Activated naive CD8-positive, alpha-beta T cell treated with anti-CD3 and anti-CD28 coated beads for 36 hours (primary cell): ENCODE data around the gene NUP50. TPM values are rescaled to one million over a fixed set of nuclear protein-coding genes. Genes with fewer than 3 reads are reported as not detected.

Source experiments
- DNase-seq: peaks from one replicate; pipeline ENCODE4 v3.0.0; 2021
- H3K27ac Mint-ChIP-seq: one replicate; pipeline ENCODE4 v1.8.0; 2022; ENCODE audit warnings: mild to moderate bottlenecking, moderate library complexity, mixed read lengths
- H3K27me3 Mint-ChIP-seq: one replicate; pipeline ENCODE4 v1.8.0; 2022; ENCODE audit warnings: mild to moderate bottlenecking, mixed read lengths
- H3K36me3 Mint-ChIP-seq: one replicate; pipeline ENCODE4 v1.8.0; 2021; ENCODE audit warnings: mild to moderate bottlenecking, mixed read lengths
- H3K4me1 Mint-ChIP-seq: one replicate; pipeline ENCODE4 v1.8.0; 2021; ENCODE audit warnings: mixed read lengths
- H3K4me3 Mint-ChIP-seq: one replicate; pipeline ENCODE4 v1.8.0; 2022; ENCODE audit warnings: mild to moderate bottlenecking, moderate library complexity, mixed read lengths
- H3K9me3 Mint-ChIP-seq: one replicate; pipeline ENCODE4 v1.8.0; 2022; ENCODE audit warnings: mixed read lengths
- total RNA-seq, 2 experiments: library from RNA; stranded (reverse); gene quantifications; one replicate each; pipeline ENCODE4 v1.2.3, GENCODE V29; 2021

Gene NUP50
- total RNA-seq, 2 experiments from 2014 or later = 156 to 164 TPM

DNA sequence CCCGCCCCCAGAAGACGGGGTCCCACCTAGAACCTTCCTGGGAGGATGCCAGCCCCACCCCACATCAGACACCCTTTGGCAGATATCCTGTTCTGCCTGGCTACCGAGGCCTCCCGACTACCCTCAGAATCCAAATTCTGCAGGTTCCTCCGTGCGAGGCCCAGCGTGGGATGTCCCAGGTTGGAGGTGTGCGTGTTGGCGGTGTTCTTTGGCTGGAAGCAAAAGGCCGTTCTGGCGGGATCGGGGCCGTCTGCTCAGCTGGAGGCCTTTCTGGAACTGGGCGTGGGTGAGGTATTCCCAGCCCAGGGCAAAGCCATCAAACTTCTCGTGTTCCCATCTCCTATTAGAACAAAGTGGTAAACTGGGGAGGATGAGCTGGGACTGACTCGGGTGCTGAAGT, 32.6 kb downstream of the NUP50 start:
- H3K4me1 Mint-ChIP-seq = no peaks in the 10 kb centered on the region
- peaks cover 4% of the 10 kb centered on the region for H3K36me3 Mint-ChIP-seq
- H3K9me3 Mint-ChIP-seq = no peaks in the 10 kb centered on the region
- no peak for DNase-seq
- H3K27me3 Mint-ChIP-seq = no peaks in the 10 kb centered on the region
- H3K27ac Mint-ChIP-seq = no peak overlapping the region
- no peak overlapping the region for H3K4me3 Mint-ChIP-seq

GRCh38 chr22:45196926-45197605, 33.3 kb downstream of the NUP50 start:
- Mint-ChIP-seq H3K4me3 (no peak overlapping the region), H3K36me3 (peaks cover 4% of the 10 kb centered on the region), H3K27ac (no peak overlapping the region), H3K9me3 (no peaks in the 10 kb centered on the region), H3K27me3 (no peaks in the 10 kb centered on the region), H3K4me1 (no peaks in the 10 kb centered on the region)
- DNase-seq = no peak

- Mint-ChIP-seq H3K9me3 (no peaks in the 10 kb centered on the region), H3K4me3 (no peak overlapping the region), H3K27ac (no peak overlapping the region), H3K4me1 (no peaks in the 10 kb centered on the region), H3K27me3 (no peaks in the 10 kb centered on the region), H3K36me3 (peaks cover 4% of the 10 kb centered on the region)
- DNase-seq = no peak
These were observed 34.1 kb downstream of the NUP50 start for GRCh38 chr22:45197606-45198462.

DNA sequence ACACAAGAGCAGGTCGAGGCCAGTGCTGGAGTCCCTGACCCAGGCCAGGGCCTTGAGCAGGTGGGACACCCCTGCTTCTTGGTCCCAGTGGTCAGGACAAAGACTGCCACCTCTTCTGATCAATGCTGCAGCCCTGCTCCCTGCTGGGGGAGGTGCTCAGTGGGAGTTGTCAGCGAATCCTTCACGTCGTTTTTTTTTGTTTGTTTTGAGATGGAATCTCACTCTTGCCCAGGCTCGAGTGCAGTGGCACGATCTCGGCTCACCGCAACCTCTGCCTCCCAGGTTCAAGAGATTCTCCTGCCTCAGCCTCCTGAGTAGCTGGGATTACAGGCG, 34.7 kb downstream of the NUP50 start:
- no peaks in the 10 kb centered on the region for H3K27me3 Mint-ChIP-seq
- no peak overlapping the region for H3K27ac Mint-ChIP-seq
- DNase-seq = no peak
- no peaks in the 10 kb centered on the region for H3K9me3 Mint-ChIP-seq
- H3K4me1 Mint-ChIP-seq = no peaks in the 10 kb centered on the region
- H3K36me3 Mint-ChIP-seq = peaks cover 4% of the 10 kb centered on the region
- H3K4me3 Mint-ChIP-seq = no peak overlapping the region

- Mint-ChIP-seq H3K27ac (no peak overlapping the region), H3K4me3 (no peak overlapping the region), H3K36me3 (peaks cover 4% of the 10 kb centered on the region), H3K27me3 (no peaks in the 10 kb centered on the region), H3K9me3 (no peaks in the 10 kb centered on the region), H3K4me1 (no peaks in the 10 kb centered on the region)
- DNase-seq = no peak
These were observed 36.0 kb downstream of the NUP50 start for GRCh38 chr22:45199723-45200122.

DNA sequence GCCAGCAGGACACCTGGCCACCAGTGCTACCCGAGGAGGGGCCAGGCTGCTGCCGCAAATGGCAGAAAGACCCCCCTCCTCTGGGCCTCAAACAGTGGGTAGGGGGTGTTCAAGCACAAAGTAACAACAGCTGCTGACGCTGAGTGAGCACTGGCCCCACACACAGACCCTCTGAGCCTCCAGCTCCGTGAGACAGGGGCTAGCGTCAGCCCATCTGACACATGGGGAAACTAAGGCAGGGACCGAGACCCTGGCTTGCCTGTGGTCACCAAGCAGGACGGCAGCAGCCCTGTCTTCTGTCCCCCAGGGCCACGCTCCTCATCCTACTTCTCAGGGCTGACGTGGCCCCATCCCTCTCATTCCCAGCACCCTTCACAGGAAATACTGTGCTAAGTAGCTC, 36.5 kb downstream of the NUP50 start:
- DNase-seq = no peak
- Mint-ChIP-seq H3K27me3 (no peaks in the 10 kb centered on the region), H3K4me1 (no peaks in the 10 kb centered on the region), H3K9me3 (no peaks in the 10 kb centered on the region), H3K36me3 (peaks cover 4% of the 10 kb centered on the region), H3K27ac (no peak overlapping the region), H3K4me3 (no peak overlapping the region)

DNA sequence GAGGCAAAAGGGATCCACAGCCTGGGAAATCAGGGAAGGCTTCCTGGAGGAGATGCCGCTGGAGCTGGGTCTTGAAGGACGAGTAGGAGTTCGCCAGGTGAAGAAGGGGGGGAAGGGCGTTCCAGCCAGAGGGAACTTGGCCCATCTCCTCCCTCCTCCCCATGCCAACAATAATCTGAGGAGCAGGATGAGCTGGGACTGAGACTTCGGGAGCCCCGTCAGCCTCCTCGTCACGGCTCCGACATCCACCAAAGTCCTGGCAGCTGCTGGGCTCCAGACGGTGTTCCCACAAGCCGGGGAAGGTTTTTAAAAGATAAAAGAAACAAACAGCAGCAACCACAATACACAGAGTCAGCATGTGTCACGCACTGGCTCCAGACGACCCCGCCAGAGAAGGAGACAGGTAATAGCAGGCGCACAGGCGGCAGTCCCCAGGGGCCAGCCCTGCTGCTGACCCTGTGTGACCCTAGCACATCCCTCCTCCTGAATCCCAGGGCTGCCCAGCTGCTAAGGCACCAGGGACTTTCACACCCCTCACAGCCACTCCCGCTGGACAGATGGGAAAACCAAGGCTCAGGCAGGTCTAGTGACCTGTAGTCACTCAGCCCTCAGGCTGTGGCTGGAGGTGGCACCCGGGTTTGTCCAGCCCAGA, 37.3 kb downstream of the NUP50 start:
- no peaks in the 10 kb centered on the region for H3K9me3 Mint-ChIP-seq
- H3K36me3 Mint-ChIP-seq = peaks cover 4% of the 10 kb centered on the region
- H3K27me3 Mint-ChIP-seq = no peaks in the 10 kb centered on the region

DNA sequence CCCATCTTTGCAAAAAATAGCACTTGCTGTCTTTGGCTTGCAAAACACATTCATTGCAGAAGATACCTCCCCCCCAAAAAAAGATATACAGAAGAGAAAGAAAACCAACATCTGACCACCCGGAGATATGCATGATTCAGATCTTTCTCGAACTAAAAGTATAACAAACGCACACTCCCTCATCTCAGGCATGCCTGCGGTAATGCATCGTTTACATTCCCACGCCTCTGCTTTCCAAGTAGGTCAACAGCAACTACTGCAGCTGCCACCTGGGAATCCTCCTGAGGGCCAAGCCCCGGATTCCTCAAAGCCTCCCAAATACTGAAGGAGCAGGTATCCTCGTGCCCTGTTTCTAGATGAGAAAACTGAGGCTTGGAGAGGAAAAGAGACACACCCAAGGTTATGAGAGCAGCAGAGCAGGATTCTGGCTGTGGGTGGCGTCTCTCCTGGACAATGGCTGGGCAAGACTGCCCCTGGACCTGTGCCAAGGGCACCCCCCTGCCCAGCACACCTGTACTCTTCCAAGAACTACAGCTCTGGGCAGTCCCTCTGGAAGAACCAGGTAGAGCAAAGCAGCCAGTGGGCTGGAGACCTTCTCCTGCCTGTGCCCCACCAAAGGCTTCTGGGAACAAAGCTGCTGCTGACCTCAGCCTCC, 38.1 kb downstream of the NUP50 start:
- H3K27ac Mint-ChIP-seq = no peak overlapping the region
- H3K9me3 Mint-ChIP-seq = no peaks in the 10 kb centered on the region
- no peaks in the 10 kb centered on the region for H3K27me3 Mint-ChIP-seq
- H3K4me1 Mint-ChIP-seq = no peaks in the 10 kb centered on the region
- no peak for DNase-seq
- H3K36me3 Mint-ChIP-seq = peaks cover 4% of the 10 kb centered on the region
- no peak overlapping the region for H3K4me3 Mint-ChIP-seq

More for the DNA sequence above, 37.3 kb downstream of the NUP50 start:
- H3K4me3 Mint-ChIP-seq = no peak overlapping the region
- no peak for DNase-seq
- no peak overlapping the region for H3K27ac Mint-ChIP-seq
- H3K4me1 Mint-ChIP-seq = no peaks in the 10 kb centered on the region

DNA sequence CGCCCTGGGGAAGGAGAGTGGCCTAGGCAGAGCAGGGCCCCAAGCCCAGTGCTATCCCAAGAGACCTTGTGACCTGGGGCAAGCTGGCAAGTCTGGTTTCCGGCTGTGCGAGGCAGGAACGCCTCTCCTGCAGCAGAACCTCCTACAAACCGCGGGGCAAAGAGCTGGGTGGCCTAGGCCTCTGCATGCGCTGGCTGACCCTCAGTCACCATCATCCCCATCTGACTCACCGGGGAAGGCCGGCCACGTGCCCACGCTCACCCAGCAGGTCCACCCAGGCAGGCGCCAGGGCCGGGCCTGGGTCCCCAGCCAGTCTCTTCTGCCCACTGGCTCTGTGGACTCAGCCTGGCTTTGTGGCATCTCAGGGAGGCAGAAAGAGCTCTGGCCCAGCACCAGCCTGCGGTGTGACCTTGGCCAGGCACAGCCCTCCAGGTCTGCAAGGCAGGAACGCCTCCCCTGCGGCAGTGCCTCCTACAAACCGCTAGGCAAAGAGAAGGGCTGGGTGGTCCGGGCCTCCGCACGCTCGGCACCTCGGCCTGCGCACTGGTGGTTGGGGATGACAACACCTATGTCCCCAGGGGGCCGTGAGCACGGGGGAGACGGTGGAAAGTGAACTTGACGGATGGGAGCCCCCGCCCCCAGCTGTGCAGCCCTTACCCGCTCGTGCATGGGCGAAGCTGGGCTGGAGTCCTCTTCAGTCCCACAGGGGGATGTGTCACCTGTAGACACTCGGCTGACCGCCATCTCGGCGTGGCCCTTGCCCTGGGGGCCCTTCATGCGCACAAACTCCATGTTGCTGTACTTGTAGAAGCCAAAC, 38.8 kb downstream of the NUP50 start:
- Mint-ChIP-seq H3K4me1 (no peaks in the 10 kb centered on the region), H3K36me3 (peaks cover 4% of the 10 kb centered on the region), H3K4me3 (no peak overlapping the region), H3K27me3 (no peaks in the 10 kb centered on the region), H3K9me3 (no peaks in the 10 kb centered on the region), H3K27ac (no peak overlapping the region)
- DNase-seq = no peak

DNA sequence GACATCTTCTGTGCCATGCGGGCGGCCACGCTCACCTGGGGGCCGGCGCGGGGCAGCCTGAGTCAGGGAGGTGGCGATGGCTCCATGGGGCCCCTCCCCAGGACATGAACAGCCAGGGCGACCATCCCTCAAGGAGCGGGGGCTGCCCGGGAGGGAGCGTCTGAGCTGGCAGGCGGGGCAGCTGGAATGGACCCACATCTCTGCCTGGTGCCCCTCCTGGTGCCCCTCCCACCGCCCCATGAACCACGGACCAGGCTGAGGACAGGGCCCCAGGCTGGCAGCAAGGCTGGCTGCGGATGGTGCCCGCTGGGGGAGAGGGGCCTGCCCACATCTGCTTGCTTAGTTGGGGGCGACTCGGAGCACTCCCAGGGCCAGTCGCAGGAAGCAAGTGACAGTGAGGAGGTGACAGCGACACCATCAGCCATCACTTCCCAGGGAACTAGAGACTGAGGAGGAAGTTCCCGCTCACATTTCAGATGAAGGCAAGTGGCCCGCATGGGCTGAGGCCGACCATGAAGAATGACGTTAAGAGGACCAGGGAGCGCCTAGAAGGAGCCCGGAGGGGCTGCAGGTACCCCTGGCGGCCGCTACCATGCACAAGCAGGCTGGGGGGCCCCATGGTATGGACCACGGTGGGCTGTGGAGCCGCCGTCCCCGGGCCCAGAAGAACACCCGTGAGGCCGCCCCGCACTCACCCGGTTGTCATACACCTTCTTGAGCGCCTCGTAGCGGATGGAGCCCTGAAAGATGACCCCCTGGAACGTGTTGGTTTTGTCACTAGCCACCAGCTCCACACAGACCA, 39.6 kb downstream of the NUP50 start:
- no peak overlapping the region for H3K4me3 Mint-ChIP-seq
- no peaks in the 10 kb centered on the region for H3K9me3 Mint-ChIP-seq
- H3K4me1 Mint-ChIP-seq = no peaks in the 10 kb centered on the region
- no peak overlapping the region for H3K27ac Mint-ChIP-seq
- H3K27me3 Mint-ChIP-seq = no peaks in the 10 kb centered on the region
- peaks cover 4% of the 10 kb centered on the region for H3K36me3 Mint-ChIP-seq
- DNase-seq = no peak

GRCh38 chr22:45204241-45204640, 40.5 kb downstream of the NUP50 start:
- Mint-ChIP-seq H3K27me3 (no peaks in the 10 kb centered on the region), H3K4me1 (no peaks in the 10 kb centered on the region), H3K36me3 (peaks cover 4% of the 10 kb centered on the region), H3K9me3 (no peaks in the 10 kb centered on the region), H3K4me3 (no peak overlapping the region), H3K27ac (no peak overlapping the region)
- DNase-seq = no peak

DNA sequence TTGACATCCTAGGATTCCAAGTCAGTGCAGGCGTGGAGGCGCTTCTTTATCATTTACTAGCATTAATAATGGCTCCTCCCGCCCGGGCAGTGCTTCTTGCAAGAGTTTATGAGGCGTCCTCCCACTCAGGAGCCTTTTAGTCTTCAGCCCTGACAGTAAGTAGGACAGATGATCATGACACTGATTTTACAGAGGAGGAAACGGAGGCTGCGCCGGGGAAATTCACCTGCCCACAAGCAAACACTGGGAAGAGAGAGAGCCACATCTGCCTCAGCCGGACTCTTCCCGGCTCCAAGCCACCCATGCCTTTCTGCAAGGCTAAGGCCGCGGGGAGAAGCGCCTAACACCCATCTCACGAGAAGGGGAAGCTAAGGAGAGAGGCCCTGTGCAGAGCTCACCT, 41.1 kb downstream of the NUP50 start:
- no peak for DNase-seq
- Mint-ChIP-seq H3K36me3 (peaks cover 5% of the 10 kb centered on the region), H3K27me3 (no peaks in the 10 kb centered on the region), H3K4me3 (no peak overlapping the region), H3K9me3 (no peaks in the 10 kb centered on the region), H3K4me1 (no peaks in the 10 kb centered on the region), H3K27ac (no peak overlapping the region)

- Mint-ChIP-seq H3K27me3 (no peaks in the 10 kb centered on the region), H3K36me3 (peaks cover 6% of the 10 kb centered on the region), H3K4me1 (no peaks in the 10 kb centered on the region), H3K27ac (no peak overlapping the region), H3K9me3 (no peaks in the 10 kb centered on the region), H3K4me3 (no peak overlapping the region)
- no peak for DNase-seq
These were observed 41.7 kb downstream of the NUP50 start for GRCh38 chr22:45205276-45205925.
